ENCODE results near the gene HOXA6.

Gene HOXA6

DNA sequence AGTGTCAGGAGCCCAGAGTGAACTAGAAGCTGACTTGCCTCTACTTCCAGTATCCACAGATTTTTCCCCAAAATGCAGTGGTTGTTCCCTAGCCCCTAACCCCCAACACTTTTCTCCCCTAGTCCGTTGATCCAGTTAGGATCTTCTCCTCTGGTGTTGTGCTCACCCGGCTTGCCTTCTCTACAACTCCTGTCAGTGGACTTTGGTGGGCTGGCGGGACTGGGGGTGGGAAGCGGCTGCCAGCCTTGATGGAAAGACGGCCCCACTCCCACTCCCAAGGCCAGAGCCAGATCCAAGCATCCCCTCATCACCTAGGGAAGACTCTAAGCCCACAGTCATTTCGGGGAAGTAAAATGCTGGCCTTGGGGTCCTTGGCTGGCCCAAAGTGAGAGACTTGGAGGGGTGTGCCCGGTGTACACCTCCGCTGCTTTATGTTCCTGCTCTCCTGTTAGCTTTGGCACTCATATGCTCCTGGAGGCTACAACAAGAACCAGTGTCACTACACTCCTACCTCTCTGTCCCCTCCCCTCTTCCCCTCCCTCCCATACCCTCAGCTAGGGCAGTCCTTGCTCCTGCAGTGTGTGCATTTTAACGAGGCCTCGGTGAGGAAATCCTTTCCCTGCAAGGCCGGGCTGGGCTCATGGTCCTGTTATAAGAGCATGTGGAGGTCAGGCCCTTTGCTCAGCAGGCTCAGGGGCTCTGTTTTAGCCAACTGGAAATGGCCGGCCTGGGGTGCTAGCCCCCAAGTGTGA, 27.5 kb upstream of the HOXA6 start:
- in situ Hi-C loops (cut with MboI; ENCODE audit: low sequenced_read_pairs), result loop anchor here (25.0 kb wide), 1 partner anchor 813 kb away; no protein-coding TSS in a partner anchor

DNA sequence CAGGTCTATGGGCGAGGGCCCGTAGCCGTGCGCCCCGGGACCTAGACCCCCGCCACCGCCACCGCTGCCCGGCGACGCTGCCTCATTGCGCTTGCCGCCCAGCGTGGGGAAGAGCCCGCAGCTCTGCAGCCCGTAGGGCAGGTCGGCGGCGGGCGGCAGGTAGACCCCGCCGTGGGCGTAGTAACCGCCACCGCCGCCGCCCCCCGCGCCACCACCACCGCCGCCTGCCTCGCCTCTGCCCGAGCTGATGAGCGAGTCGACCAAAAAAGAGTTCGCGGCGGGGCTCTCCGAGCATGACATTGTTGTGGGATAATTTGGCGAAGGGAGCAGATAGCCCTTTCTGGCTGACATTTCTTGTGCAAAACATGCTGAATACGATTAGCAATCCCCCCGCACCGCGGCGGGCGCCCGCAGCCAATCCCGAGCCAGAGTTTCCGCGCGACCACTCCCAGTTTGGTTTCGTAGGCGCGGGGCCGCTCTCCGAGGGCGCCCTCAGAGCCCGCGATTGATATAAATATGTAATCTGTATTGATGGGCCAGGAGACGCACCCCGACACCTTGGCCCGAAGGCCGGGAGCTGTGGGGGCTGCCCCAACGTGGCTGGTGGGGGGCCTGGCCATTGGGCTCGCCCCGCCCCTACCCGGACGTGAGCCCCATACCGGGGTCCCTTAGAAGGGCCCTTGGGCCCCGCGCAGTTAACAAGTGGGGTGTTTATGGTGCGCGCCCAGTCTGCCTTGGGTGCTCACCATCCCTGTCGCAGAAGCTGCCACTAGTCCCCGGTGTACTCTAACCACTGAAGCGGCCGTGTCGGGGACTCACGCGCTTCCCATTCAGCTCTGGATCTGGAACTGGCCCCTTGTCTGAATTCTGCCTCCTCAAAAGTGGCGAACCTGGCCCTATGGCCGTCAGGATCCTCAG, 26.6 kb upstream of the HOXA6 start, which contains the start of gene HOXA10:
Gene HOXA10, minus strand, starts transcription at position 365 of the 918 bp plus-strand sequence. Its CDS starts 14 bp downstream, at position 351.
- in situ Hi-C loops (cut with MboI; ENCODE audit: low sequenced_read_pairs), result no loop called here

DNA sequence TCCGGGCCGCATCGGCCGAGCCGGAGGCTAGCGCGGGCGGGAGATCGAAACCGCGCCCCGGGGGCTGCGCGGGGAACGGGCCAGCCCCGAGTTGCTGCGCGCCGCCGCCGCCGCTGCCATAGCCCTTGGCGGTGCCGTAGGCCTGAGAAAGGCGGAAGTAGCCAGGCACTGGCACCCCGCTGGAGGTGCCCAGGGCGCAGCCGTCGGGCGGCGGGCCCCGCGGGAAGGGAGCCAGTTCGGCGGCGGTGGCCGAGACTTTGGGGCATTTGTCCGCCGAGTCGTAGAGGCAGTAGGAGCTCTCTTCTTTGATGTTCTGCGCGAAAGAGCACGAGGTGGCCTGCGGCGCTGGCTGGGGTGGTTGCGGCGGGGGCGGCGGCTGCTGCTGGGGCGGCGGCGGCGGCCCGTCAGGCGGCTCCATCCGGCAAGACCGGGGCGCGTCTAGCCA, 26.0 kb upstream of the HOXA6 start:
- in situ Hi-C loops (cut with MboI; ENCODE audit: low sequenced_read_pairs), result no loop called here

DNA sequence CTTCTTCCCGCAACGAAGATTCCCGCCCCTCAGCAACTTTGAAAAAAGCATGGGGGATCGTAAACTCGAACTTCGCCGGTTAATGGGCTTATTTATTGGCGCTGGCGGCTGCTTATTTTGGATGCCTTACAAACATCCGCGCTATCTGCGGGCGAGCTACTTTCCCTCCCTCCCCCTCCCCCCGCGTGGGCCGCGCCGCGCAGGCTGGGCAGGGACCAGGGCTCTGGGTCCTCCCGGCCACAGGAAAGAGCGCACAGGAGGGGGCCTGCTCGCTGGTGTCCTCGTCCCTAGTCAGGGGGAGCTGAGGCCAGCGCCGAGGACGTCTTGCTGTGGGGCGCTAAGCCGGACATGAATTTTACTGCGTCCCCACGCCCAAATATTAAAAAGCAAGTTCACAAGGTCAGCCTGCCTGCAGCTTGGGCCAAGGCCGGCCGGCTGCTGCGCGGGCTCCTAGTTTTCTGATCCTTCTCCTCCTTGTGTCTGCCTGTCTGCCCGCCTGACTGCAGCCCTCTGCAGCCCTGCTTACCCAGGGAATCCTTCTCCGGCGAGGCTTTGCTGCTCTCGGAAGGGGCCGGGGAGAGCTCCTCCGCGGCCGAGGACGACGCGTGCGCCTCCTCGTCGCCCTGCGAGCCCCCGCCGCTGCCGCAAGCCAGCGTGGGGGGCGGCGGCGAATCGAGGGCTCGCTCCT, 25.4 kb upstream of the HOXA6 start:
- in situ Hi-C loops (cut with MboI; ENCODE audit: low sequenced_read_pairs), result no loop called here

DNA sequence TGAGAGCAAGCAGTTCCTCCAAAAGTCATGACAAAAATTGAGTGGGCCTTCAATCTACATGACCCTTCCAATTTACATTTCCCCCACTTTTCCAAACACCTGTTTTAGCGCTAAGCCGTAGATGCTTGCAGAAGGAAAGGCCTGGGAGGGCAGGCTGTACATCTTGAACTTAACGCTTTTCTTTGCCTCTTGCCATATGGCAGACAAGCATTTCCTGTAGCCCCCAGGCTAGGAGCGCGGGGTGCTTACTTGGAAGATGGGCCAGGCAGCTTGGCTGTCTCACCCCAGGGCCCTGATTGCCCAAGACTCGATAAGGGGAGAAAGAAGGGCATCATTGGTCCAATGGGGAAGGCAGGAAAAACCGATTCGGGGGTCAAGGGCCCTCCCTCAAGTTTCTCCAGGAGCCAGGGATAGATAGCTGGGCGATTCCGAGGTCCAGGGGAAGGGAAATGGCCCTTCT, 24.8 kb upstream of the HOXA6 start:
- in situ Hi-C loops (cut with MboI; ENCODE audit: low sequenced_read_pairs), result no loop called here

DNA sequence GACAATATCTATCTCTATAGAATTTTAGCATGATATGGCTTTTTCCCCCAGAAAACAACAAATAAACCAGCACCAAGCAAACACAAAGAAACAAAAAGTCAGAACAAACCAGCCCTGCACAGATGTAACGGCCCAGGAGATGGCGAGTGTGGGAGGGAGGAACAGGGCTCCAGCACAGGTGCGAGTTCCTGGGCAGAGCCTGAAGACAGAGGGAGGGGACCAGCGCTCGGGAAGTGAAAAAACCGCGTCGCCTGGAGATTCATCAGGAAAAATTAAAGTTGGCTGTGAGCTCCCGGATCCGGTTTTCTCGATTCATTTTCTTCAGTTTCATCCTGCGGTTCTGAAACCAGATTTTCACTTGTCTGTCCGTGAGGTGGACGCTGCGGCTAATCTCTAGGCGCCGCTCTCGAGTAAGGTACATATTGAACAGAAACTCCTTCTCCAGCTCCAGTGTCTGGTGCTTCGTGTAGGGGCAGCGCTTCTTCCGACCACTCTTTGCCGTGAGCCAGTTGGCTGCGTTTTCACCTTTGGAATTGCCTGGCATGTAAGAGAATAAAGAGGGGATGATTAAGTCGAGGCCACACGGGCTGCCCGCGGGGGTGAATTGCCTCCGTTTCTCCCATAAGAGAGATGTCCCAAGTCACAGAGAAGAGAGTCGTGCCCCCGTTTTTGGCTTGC, 24.2 kb upstream of the HOXA6 start:
- in situ Hi-C loops (cut with MboI; ENCODE audit: low sequenced_read_pairs), result no loop called here

DNA sequence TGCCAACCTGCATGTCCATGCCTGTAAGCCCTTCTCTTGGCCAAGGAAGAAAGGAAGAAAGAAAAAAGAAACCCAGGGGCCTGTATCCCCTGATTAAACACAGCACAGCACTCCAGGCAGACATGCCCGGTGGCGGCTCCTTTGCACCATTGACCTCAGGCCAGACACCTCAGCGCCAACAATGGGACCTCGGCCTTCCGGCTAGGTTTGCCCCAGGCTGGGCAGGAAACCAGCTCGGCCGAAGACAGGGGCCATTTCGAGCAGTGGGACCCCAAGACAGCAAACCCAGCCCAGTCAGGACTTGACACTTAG, 23.7 kb upstream of the HOXA6 start:
- in situ Hi-C loops (cut with MboI; ENCODE audit: low sequenced_read_pairs), result no loop called here

DNA sequence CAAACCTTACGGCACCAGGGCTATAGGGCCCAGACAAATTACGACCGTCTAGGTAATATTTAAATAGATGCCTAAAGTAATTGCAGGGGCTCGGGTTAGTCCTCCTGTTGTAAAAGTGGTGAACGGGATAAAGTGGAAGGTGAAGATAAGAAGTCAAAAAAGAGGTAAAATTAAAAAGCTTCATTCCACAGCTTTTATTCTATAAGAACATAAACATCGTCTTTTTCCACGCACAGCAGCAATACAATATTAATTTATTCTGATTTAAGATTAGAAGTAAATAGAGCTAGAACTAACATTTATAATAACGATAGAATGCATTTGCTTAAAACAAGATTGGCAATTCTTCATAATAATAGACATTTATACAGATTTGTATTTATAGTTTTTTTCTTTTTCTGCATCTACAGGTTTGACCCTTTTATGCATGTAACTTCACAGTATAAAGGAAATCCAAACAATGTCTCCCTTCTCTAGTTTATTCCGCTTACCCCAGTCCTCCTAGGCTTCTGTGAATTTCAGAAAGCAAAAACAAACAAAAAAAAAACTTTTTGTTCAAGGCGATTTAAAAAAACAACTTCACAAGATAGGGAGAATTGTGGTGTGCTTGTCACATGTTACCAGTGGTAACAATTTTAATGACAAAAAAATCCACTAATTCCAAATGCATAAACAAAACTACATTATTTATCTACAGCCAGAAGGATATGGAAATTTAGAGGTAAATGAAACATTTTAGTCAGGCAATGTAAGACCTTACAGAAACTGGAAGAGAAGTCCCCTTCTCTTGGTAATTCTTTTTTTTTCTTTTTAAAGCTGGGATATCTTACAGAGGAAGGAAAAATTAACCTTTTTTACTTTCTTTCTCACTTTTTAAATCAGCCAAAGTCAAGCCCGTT, 23.1 kb upstream of the HOXA6 start:
- in situ Hi-C loops (cut with MboI; ENCODE audit: low sequenced_read_pairs), result no loop called here

DNA sequence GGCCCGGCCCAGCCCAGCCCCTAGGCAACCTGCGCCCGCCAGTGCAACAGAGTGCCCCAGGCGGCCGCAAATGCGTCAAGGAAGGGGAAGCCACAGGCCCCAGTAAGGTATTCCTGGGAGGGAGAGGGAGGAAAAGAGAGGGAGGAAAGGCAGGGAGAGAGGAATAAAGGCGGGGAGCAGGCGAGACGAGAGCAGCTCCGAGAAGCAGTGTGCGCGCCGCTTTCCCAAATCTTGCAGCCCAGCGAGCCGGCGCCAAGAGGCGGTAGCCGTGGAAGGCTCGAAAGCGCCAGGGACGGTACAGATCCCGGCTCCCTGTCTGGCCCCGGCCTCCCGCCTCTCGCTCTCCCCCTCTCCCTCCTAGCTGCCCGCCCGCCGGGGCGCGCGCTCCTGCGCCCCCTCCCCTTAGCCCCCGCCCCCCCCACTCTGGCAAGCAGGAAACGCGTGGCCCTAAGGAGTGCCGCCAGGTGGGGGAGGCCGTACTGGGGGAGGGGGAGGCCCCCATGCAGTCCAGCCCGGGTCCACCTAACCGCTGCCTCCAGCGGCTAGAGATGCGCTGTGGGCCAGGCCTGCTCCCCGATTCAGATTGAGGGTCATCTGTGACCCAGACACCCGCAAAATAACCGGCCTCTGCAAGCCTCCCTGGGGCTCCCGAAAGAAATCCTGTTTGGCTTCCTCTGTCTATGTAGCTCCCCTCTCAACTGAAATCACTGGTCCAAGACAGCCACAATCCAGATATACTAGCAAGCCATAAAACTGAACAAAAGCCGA, 22.3 kb upstream of the HOXA6 start:
- in situ Hi-C loops (cut with MboI; ENCODE audit: low sequenced_read_pairs), result no loop called here

DNA sequence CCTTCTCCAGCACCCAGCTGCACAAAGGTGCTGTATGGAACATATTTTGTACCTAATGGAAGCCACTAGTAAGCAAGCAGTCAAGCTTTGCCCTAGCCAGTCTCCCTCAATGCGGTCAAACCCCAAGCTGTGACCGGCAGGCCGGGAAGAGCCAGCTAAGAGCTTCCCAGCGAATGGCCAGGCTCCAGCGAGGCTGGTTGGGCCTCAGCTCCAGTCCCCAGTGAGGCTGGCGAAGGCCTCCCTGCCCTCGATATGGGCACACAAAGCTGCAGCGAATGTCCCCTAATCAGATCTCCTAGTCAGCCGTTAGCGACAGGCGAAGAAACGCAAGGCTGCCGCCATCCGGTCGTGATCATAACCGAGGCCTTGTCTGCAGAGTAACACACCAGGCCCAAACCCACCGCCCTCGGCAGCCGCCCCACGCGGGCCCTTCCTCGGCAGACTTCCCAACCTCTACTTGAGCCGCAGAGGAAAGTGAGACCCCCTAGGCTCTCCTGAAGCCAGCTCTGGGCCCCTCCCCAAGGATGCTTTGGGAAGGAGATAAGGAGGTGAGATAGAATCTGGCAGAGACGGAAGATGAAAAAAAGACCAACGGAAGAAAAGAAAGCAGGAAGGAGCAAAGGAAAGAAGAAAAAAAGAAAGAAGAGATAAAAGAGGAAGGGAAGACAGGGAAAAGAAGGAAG, 20.8 kb upstream of the HOXA6 start:
- in situ Hi-C loops (cut with MboI; ENCODE audit: low sequenced_read_pairs), result no loop called here

DNA sequence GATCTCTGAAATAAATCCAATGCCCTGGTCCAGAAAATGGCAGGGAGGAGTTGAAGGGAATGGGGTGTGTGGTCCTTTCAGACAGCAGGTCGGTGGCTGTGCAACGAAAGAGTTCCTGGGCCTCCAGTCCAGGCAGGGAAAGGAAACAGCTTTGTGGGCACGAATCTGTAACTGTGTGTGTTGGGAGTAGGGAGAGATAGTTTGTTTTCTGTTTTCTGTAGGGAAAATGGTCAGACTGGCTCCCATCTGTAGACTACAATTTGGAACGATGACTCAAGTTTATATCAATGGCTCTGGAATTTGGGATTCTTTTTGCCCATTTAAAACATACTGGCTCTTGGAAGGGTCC, 20.3 kb upstream of the HOXA6 start:
- in situ Hi-C loops (cut with MboI; ENCODE audit: low sequenced_read_pairs), result no loop called here

DNA sequence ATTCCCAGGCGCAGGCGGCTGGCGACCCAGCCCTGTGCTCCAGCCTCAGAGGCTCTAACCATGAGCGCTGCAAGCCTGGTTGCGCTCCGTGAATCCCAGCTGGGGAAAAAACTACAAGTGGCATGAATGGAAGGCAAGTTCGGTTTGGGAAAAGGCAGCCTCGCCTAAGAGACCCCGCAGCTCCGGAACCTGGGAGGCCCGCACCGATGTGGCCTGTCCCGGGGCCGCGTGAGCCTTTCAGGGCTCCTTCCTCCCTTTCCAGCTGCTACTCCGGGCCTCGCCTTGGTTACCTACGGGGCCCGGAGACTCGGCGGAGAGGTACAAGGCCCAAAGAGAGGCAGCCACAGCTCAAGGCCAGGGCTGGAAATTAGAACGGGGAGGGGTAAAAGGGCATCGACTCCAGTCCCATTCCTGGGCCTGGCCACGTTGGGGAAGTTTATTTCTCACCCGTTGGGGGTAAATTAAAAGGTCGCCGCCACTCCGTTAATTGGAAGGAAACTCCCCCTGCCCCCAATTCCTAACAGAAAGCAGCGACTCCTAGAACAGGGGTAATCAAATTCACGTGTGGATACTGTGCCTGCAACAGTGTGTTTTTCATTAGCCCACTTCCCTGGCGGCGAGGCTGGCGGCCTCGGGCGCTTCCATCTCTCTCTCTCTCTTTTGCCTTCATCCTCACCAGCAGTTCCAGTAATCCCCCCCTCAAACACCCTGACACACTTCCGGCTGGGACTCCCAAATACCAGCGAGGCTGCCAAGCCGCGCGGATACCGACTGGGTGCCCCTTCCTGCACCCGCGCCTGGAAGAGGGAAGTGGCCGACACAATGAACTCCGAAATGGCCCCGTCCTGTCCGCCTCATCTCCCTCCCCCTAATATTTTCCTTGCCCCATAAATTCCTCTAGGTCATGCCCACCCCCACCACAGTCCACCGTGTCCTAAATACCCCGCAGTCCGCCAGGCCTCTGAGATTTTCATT, 19.2 kb upstream of the HOXA6 start:
- in situ Hi-C loops (cut with MboI; ENCODE audit: low sequenced_read_pairs), result no loop called here

DNA sequence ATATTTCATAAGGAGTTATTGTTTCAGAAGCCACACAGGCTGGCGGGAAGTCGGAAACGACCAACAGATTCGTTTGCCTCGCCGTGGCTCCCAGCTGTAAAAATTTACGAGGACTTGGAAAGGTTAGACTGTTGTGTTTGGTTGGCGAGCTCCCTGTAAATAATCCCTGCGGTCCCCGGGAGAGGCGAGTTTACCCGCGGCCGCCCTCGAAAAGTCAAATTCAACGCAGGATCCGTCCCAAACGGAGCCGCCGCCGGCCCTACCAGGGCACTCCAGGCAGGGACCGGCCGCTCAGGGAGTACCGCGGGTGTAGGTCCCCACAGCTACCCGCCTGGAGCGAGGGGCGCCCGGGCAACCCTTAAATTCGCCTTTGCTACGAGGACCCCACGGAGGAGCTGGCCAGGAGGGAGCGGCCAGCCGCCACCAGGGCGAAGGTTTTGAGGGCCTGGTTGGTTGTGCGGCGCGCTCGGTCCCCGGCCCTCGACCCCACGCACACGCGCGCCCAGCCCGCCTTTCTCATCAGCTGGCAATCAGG, 18.5 kb upstream of the HOXA6 start:
- in situ Hi-C loops (cut with MboI; ENCODE audit: low sequenced_read_pairs), result no loop called here

DNA sequence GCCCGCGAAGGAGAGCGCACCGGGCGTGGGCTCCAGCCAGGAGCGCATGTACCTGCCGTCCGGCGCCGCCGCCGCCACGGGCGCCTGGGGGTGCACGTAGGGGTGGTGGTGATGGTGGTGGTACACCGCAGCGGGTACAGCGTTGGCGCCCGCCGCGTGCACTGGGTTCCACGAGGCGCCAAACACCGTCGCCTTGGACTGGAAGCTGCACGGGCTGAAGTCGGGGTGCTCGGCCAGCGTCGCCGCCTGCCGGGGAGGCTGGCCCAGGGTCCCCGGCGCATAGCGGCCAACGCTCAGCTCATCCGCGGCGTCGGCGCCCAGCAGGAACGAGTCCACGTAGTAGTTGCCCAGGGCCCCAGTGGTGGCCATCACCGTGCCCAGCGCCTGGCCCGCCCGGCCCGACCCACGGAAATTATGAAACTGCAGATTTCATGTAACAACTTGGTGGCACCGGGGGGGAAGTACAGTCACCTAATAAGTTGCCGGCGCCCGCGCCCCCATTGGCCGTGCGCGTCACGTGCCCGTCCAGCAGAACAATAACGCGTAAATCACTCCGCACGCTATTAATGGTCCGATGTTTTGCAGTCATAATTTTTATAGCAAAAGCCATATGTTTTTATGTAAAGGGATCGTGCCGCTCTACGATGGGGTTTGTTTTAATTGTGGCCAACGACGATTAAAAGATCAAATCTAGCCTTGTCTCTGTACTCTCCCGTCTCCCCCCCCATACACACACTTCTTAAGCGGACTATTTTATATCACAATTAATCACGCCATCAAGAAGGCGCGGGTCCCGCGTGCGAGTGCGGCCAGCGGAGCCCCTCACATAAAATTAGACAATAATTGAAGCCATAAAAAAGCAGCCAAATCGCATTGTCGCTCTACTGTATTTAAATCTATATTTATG, 17.8 kb upstream of the HOXA6 start, which contains the start of gene HOXA9:
Gene HOXA9, minus strand, starts transcription at position 449 of the 907 bp plus-strand sequence. Its CDS starts 80 bp downstream, at position 369.
- in situ Hi-C loops (cut with MboI; ENCODE audit: low sequenced_read_pairs), result no loop called here

DNA sequence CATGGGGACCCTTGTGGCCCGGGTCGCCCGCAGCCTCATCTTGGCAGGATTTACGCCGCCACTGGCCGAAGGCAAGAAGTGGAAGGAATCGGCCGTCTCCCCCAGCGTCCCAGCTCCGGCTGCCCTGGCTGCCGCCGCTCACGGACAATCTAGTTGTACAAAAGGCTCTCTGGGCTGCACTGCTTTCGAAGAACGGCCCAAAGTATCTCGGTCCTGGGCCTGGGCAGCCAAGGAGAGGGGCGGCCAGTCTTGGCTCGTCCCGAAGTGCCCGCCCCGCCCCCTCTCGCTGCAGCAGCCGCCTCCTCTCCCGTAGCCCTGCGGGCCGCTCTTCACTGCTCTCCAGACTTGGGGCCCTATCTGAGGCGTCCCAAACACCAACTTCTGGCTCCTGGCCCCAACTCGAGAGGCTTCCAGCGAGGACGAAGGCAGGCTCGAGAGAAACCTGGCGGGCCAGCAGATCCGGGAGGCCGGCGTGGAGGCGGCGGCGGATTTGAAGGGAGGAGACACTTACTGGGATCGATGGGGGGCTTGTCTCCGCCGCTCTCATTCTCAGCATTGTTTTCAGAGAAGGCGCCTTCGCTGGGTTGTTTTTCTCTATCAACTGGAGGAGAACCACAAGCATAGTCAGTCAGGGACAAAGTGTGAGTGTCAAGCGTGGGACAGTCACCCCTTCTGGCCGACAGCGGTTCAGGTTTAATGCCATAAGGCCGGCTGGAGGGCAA, 17.0 kb upstream of the HOXA6 start:
- in situ Hi-C loops (cut with MboI; ENCODE audit: low sequenced_read_pairs), result no loop called here
